NCI-H82 treated with DMSO at 0.1 percent for 48 hours (cell line): ENCODE measurements around the gene CYP2S1.

Experiments
- DNase-seq: peaks from one replicate; lab custom pipeline; 2025; ENCODE audit not compliant: unreplicated experiment; lab: John Stamatoyannopoulos, UW

CYP2S1 gene

DNA sequence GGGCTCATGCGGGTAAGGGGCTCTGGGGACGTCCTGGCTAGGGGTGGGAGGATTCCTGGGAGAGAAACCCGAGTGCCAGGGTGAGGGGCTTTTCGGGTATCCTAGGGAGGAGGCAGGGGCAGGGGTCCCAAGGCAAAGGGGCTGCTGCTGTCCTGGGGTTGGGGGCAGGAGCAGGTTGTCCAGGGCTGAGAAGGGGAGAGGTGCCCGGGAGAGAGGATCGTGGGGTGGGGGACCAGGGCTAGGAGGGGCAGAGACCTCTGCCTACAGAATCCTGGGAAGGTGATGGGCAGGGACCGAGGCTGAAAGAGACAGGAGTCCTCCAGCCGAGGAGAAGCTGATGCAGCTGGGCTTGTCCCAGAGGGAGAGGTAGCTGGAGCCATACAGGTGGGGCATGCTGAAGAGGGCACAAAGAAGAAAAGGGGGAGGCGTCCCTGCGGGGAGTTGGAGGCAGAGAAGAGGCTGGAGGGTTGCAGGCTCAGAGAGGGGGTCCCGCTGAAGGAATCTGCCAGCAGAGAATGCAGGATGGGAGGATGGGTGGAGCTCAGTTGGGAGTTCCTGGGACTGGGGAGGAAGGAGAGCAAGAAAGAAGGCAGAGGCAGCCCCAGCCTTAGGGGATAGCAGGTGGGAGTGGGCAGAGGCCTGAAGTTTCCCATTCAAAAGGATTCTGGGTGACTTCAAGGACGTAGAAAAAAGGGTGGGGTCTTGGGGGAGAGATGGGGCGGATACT lies 574 bp downstream of the CYP2S1 start:
- no peak for DNase-seq

DNA sequence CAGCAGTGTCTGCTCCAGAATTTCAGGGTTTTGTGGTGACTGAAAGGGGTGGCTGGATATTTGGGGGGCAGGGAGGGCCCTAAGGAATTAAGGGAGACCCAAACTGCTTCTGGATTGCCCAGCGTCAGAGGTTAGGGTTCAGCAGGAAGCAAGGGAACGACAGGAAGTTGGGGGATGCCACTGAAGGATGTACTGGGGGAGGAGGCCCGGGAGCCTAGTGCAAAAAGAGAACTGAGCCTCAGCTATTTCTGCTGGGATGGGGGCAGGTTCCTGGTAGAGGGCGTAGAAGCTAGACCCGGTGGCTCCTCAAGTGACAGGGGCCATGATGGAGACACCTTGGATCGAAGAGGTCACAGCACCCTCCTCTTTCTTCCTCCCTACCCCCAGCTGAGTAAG lies 1.1 kb downstream of the CYP2S1 start:
- DNase-seq: no peak

DNA sequence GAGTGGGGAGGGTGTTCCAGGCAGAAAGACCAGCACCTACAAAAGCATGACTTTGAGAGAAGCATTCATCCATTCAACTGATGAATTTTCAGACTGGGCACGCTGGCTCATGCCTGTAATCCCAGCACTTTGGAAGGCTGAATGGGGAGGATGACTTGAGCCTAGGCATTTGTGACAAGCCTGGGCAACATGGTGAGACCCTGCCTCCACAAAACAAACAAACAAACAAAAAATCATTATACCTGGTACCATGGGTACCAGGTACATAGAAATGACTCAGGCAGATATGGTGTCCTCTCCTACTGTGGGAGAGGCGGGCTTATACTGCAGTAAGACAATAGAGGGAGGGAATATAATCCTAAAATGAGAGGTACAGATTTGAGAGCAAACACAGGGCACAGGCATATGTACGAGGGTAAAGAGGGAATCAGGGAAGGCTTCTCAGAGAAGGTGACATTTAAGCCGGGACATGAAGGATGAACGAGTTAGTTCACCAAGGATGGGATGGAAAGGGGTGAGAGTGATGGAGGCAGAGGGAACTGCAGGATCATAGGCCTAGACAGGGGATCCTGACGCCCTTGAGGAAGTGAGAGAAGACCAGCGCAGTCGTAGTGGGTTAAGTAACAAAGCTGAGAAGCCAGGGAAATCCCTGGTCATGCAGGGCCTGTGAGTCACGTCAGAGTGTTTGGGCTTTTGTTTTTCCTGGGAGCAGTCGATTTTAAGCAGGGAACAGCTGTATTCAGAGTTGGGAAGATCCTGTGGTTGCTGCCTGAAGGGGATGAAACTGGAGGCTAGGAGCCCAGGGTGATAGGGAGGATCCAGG lies 2.9 kb downstream of the CYP2S1 start:
- DNase-seq: no peak

DNA sequence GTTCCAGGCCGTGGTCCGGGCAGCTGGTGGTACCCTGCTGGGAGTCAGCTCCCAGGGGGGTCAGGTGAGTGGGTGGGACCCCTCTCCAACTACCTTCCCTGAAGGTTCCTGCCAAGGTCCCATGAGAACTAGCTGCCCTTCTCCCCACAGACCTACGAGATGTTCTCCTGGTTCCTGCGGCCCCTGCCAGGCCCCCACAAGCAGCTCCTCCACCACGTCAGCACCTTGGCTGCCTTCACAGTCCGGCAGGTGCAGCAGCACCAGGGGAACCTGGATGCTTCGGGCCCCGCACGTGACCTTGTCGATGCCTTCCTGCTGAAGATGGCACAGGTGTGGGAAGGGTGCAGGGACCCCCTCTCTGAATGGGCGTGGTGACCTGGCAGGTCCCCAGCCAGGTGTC lies 5.5 kb downstream of the CYP2S1 start:
- no peak for DNase-seq

DNA sequence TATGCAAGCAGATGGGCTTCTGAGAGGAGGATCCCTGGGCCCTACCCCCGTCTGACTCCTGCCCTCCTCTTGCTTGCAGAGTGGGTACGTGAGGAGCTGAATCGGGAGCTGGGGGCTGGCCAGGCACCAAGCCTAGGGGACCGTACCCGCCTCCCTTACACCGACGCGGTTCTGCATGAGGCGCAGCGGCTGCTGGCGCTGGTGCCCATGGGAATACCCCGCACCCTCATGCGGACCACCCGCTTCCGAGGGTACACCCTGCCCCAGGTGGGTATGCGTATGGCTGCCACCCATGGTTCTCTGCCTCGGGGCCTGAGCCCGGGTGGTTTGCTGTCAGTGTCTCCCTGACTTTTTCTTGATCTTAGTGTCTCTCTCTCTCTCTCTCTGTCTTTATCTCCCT lies 10.4 kb downstream of the CYP2S1 start:
- no peak for DNase-seq

DNA sequence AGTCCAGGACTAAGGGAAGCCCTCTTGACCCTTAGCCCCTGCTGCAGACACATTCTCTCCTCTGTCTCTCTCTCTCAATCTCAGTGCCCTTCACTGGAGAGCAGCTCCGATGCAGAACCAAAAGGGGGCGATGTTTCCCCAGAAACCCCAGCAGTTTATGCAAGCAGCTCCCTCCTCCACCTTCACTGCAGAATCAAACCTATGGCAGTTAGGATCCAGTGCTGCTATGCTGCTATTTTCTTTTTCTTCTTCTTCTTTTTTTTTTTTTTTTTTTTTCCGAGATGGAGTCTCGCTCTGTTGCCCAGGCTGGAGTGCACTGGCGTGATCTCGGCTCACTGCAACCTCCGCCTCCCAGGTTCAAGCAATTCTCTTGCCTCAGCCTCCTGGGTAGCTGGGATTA lies 11.3 kb downstream of the CYP2S1 start:
- DNase-seq: peak; percentile 34

DNA sequence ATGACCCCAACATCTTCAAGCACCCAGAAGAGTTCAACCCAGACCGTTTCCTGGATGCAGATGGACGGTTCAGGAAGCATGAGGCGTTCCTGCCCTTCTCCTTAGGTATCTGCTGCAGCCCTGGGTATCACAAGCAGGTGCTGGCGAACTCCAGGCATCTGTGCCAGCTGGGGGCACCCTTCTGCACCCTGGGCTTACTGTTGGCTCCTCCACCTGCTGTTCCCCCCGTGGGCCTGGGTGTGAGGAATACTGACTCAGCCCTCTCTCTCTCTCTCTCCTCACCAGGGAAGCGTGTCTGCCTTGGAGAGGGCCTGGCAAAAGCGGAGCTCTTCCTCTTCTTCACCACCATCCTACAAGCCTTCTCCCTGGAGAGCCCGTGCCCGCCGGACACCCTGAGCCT lies 13.0 kb downstream of the CYP2S1 start:
- no peak for DNase-seq

DNA sequence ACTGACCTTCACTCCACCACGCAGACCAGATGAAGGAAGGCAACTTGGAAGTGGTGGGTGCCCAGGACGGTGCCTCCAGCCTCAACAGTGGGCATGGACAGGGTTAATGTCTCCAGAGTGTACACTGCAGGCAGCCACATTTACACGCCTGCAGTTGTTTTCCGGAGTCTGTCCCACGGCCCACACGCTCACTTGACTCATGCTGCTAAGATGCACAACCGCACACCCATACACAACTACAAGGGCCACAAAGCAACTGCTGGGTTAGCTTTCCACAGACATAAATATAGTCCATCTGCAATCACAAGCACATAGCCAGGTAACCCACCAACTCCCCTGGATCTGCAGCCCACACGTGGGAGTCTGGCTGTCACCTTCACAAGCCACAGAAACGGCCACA lies 13.4 kb downstream of the CYP2S1 start:
- DNase-seq: no peak

DNA sequence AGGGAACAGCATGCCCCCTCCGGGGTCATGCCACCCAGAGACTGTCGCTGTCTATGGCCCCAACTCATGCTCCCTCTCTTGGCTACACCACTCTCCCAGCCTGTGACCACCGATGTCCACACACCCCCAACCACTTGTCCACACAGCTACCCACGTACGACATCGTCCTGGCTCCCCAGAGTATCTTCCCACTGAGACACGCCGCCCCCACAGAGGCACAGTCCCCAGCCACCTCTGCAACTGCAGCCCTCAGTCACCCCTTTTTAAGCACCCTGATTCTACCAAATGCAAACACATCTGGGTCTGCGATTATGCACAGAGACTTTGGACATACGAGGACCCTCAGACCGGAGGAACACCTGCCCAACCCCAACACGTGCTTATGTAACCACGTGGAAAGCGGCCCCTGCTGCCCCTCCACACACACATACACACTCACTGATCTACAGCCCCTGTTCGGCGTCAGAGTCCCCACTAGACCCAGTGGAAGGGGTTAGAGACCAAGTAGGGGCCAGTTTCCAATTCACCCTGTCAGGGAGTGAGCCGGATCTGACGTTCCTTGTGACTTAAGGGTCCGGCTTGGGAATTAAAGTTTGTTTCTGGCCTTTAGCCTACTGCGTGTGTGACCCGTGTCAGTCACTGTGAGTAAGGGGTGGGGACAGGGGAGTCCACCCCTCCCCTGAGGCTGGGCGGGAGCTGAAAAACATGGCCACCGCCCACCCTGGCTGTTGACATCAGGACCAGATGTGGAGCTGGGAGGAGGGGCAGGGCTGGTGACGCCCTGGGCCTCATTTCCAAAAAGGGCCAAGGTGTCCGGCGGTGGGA lies 14.1 kb downstream of the CYP2S1 start:
- no peak for DNase-seq

DNA sequence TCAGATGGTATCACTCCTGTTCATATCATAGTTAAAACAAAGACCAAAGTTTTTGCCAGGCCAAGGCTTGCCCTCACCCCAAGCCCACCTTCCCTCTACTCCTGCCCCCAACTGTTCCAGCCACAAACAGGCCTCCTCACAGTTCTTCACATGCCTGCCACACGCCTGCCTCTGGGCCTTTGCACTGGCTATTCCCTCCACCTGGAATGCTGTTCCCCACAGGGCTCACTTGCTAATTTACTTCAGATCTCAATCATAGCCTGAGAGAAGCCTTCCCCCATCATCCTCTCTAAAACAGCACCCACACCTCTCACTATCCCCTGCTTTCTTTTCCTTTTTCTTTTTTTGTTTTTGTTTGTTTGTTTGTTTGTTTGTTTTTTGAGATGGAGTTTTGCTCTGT lies 21.1 kb downstream of the CYP2S1 start:
- DNase-seq: no peak

DNA sequence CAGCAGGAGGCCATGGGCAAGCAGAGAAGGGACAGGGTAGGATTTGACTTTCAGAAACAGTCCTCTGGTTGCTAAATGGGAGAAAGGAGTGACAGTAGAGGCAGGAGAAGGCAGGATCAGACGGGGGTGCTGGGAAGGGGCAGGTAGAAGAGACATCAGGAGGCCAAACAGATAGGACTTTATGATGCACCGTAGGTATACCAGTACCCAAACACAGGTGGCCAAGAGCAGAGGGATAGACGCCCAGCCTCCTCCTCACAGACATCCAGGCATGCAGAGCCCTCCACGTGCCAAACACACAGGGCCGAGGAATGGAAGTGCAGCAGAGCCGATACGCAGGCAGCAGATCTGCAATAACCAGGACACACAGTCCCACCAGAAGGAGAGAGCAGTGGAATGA lies 24.7 kb downstream of the CYP2S1 start:
- DNase-seq: no peak

DNA sequence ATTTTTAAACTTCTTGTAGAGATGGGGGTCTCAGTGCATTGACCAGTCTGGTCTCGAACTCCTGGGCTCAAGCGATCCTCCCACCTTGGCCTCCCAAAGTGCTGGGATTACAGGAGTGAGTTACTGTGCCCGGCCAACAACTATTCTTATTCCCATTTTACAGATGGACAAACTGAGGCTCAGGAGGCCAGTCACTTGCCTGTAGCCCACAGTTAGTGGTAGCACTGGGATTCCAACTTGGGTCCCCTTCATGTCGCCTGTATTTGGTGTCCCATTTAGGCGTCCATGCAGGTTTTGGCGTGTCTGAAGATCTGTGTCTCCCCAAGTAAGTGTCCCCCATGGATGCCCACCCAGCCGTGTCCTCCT lies 25.2 kb downstream of the CYP2S1 start:
- DNase-seq: no peak

DNA sequence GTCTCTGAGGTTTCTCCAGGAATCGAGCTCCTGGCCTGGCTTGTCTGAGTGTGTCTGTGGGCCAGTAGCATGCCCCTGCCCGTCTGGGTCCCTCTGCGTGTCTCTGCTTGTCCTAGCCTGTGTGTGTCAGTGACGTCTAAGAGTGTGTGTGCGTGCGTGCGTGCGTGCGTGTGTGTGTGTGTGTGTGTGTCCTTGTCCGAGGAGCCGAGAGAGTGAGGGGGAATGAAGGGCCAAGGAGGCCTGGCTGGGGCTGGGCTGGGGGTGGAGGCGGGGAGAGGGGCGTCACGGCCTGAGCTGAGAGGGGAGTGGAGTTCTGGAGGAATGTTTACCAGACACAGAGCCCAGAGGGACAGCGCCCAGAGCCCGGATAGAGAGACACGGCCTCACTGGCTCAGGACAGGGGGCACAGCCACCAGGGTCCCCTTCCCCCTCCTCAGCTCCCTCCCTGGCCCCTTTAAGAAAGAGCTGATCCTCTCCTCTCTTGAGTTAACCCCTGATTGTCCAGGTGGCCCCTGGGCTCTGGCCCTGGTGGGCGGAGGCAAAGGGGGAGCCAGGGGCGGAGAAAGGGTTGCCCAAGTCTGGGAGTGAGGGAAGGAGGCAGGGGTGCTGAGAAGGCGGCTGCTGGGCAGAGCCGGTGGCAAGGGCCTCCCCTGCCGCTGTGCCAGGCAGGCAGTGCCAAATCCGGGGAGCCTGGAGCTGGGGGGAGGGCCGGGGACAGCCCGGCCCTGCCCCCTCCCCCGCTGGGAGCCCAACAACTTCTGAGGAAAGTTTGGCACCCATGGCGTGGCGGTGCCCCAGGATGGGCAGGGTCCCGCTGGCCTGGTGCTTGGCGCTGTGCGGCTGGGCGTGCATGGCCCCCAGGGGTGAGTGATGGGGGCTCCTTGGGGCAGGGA lies 25.8 kb downstream of the CYP2S1 start, which contains the start of gene AXL:
Gene AXL (plus strand): TSS at position 609 of the 893 bp plus-strand sequence. CDS start 170 bp downstream, at position 779.
- DNase-seq: no peak

DNA sequence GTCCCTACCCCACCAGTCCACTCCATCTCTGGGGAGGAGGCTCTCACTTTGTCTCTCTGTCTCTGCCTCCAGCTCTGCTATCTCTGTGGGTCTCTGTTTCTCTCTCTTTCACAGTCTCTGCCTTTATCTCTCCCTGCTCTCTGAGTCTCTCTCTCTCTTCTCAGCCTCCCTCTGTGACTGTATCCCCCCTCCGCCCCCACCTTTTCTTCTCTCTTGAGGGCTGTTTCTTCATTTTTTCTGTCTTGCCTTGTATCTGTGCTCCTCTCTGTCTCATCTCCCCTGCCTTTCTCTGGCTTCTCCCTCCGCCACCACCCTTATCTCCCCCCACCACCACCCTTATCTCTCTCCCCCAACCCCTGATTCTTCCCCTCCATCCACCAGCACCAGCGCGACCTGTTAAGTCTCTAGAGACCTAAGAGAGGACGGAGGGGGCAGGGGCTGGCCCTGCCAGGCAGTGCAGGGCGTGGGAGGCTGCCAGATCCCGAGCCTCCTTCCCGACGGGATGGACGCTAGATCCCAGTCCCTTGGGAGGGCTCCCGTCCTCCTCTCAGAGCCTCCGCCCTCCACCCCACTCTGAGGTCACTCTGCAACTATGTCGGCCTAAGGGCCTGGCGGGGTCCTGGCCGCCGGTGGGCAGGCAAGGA lies 27.0 kb downstream of the CYP2S1 start:
- DNase-seq: no peak

DNA sequence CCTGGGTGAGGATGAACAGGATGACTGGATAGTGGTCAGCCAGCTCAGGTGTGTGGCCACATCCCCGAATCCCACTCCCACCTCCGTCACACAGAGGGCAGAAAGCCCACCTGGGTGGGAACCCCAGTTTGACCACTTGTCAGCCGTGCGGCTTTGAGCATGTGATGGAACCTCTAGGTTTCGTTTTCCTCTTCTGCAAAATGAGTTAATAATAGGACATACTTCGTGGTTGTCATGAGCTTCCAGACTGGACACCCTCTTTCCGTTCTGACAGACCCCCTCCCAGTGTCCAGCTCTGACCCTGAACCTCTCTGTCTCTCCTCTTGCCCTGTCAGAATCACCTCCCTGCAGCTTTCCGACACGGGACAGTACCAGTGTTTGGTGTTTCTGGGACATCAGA lies 27.8 kb downstream of the CYP2S1 start:
- DNase-seq: no peak

DNA sequence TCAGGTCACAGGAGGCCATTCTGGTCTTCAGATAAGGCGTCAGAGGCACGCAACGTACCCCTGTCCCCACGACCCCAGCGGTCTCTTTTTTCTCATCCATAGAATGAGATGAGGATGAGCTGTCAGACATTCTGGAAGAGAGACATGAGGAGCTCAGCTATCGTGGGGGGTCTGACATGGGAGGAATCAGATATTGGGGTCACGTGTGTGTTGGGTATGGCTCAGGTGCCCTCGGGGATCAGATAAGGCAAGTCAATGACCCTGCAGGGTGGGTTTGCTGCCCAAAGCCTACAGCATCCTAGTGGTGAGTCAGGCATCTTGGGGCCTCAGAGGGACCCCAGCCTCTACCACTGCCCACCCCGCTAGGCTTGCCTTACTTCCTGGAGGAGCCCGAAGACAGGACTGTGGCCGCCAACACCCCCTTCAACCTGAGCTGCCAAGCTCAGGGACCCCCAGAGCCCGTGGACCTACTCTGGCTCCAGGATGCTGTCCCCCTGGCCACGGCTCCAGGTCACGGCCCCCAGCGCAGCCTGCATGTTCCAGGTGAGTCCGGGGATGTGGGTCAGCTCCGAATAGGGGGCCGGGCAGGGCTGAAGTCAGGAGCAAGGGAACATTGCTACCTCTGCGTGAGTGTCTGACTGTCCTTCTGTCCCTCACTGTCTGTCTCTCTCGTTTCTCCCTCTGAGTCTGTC lies 28.6 kb downstream of the CYP2S1 start:
- no peak for DNase-seq

DNA sequence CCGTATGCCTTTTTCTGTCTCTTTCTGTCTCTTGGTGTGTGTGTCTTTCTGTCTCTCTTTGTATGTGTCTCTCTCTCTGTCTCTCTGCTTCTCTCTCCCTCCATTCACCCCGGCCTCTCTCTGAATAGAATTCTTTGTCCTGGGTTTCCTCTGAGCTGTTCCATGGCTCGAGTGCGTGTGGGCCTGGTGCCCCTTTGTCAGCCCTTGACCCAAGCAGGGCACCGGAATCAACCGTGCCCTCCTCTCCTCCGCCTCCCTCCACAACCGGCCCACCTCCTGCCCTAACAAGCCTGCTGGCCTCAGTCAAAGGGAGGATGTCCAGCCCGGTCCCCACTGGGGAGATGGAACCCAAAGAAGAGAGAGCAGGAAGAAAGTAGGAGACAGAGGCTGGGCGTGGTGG lies 29.2 kb downstream of the CYP2S1 start:
- no peak for DNase-seq

DNA sequence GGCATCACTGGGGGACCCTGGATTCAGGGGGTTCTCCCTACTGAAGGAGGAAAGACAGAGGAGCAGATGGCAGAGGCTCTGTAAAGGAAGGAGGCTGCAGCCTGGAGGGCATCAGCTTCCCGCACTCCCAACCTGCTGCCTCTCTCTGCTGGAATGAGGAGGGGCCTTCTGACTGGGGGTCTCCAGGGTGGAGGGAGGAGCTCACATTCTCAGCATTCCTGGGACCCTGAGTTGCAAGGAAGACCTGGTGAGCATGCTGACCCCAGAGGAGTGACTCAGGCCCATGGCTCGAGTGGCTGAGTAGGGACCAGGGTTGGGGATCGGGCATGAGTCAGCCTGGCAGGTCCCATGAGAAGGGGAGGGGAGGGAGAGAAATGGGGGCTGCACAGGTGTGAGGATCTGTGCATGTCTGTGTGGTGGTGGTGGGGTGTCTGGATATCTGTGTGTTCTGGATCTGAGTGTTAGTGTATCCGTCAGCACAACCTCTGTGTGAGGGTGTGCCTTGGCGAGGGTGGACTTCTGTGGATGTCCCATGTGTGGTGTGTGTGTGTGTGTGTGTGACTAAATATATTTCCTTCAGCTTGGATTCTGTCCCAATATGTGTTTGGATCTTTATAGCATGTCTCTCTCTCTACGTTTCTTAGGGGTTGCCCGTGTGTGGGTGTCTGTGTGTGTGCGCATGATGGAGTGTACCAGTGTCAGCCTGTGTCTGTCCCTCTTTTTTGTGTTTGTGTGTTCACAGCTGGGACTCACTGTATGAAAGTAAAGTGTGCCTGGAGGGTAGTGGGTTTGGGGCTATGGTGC lies 30.6 kb downstream of the CYP2S1 start:
- no peak for DNase-seq

DNA sequence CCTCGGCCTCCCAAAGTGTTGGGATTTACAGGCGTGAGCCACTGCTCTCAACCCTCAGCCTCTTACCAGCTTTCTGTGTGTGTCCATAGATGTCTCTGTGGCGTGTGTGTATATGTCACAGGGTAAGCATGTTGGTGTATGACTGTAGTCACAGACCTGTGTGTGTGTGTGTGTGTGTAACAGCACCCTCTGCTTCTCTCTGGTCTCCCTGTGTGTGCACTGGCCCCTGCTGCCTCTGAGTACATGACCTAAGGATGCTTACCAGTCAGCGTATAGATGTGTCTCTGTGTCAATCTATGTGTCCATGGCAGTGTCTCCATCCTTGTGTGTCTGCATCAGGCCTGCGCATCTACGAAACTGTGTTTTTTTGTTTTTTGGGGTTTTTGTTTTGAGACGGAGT lies 31.6 kb downstream of the CYP2S1 start:
- DNase-seq: no peak
